Ectodermal cell (in vitro differentiated cells): ENCODE measurements around the gene SLTM.
A peak's percentile ranks its signal among the peaks of the same experiment; 100 is the strongest.
"Not testable (repeated sequence)": the region's sequence is repeated elsewhere in the genome, so short reads cannot be mapped to it uniquely, and the experiment has no call there.

Experiments used
- H3K27ac ChIP-seq: 2 replicates; pipeline ENCODE4 v1.7.0; 2013; ENCODE audit warnings: mild to moderate bottlenecking, low read depth, low read length; ENCODE audit not compliant: insufficient read depth, poor library complexity, severe bottlenecking
- H3K27me3 ChIP-seq: 2 replicates; pipeline ENCODE4 v1.7.0; 2013; ENCODE audit warnings: mild to moderate bottlenecking, low read length; ENCODE audit not compliant: insufficient read depth, control insufficient read depth, poor library complexity, severe bottlenecking
- H3K36me3 ChIP-seq: one replicate; pipeline ENCODE4 v1.7.0; 2013; ENCODE audit warnings: low read length; ENCODE audit not compliant: control insufficient read depth, insufficient read depth
- H3K4me1 ChIP-seq: one replicate; pipeline ENCODE4 v1.7.0; 2013; ENCODE audit warnings: low read length; ENCODE audit not compliant: control insufficient read depth, insufficient read depth
- H3K4me3 ChIP-seq: 2 replicates; pipeline ENCODE4 v1.7.0; 2013; ENCODE audit warnings: low read depth, low read length, control low read depth; ENCODE audit not compliant: insufficient read depth
- H3K9me3 ChIP-seq: 2 replicates; pipeline ENCODE4 v1.7.0; 2013; ENCODE audit warnings: mild to moderate bottlenecking, low read length, moderate library complexity; ENCODE audit not compliant: control insufficient read depth
- WGBS, 2 experiments: methylation state at CpG; one replicate each; pipeline ENCODE4 v1.1.7; 2013; ENCODE audit warnings: missing lambda C conversion rate in 2 of 2; 5-methylcytosine and 5-hydroxymethylcytosine counted together

SLTM gene

DNA sequence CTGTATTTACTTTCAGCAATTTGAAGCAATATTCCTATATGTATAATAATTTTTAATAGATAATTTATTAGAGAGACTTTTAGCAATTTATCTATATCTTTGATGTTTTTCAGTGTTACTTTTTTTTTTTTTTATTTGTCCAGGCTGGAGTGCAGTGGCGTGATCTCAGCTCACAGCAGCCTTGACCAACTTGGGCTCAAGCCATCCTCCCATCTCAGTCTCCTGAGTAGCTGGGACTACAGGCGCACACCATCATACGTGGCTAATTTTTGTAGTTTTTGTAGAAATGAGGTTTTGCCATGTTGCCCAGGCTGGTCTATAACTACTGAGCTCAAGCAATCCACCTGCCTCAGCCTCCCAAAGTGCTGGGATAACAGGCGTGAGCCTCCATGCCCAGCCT is 25.3 kb upstream of the SLTM start:
- WGBS, 2 experiments: 91 to 95% methylated on average over 4 of the region's 4 CpGs
- Histone ChIP-seq H3K27me3 (no peaks in the 10 kb centered on the region), H3K27ac (no peak overlapping the region), H3K4me3 (no peak overlapping the region), H3K36me3 (no peaks in the 10 kb centered on the region), H3K9me3 (no peaks in the 10 kb centered on the region), H3K4me1 (no peaks in the 10 kb centered on the region)

DNA sequence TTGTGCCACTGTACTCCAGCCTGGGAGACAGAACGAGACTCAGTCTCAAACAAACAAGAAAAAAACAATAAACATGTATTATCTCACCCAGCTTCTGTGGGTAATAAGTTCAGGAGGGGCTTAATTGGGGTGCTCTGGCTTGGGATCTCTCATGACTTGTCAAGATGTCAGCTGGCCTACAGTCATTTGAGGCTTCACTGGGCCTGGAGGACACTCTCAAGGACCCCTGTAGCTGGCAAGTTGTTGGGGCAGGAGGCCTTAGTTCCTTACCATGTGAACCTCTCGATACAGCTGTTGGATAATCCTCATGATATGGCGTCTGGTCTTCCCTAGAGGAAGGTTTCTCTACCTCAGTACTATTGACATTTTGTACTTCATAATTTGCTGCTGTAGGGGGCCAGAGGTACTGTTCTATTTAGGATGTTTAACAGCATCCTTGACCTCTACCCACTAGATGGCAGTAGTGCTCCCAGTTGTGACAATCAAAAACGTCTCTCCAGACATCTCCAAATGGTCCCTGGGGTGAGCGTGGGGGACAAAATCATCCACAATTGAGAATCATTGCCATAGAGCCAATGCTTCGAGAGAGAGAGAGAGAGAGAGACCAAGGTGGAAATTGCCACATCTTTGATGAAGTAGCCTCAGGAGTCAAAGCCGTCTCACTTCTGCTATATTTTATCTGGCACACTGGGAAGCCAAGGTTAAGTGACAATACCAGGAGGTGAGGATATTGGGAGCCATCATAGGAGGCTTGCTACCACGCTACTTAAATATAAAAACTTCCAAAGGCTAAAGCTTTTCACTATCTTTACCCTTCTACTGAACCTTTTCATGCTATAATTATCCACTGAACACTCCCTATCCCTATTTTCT is 23.9 kb upstream of the SLTM start:
- Histone ChIP-seq H3K9me3 (no peaks in the 10 kb centered on the region), H3K4me1 (no peaks in the 10 kb centered on the region), H3K36me3 (no peaks in the 10 kb centered on the region), H3K27ac (no peak overlapping the region), H3K27me3 (no peaks in the 10 kb centered on the region), H3K4me3 (no peak overlapping the region)
- WGBS, 2 experiments: 51 to 53% methylated on average over 8 of the region's 8 CpGs

DNA sequence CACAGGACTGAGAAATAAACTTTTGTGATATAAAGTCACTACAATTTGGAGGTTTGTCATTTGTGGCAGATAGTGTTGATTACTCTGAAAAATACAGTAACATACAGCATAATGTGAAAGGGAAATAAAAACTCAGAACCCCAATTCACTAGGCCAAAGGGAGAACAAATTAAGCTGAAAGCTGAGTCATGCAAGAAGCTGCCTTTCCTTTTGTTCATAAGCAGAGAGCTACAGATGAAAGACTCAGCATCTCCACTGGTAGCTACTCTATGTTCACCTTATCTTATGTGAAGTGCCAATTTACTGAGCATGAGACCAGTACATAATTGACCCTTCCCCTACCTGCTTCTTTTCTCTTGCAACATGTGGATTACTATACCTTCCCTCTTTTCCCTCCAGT is 19.3 kb upstream of the SLTM start:
- Histone ChIP-seq H3K27me3 (no peaks in the 10 kb centered on the region), H3K4me1 (no peaks in the 10 kb centered on the region), H3K9me3 (no peaks in the 10 kb centered on the region), H3K4me3 (no peak overlapping the region), H3K36me3 (no peaks in the 10 kb centered on the region), H3K27ac (no peak overlapping the region)

DNA sequence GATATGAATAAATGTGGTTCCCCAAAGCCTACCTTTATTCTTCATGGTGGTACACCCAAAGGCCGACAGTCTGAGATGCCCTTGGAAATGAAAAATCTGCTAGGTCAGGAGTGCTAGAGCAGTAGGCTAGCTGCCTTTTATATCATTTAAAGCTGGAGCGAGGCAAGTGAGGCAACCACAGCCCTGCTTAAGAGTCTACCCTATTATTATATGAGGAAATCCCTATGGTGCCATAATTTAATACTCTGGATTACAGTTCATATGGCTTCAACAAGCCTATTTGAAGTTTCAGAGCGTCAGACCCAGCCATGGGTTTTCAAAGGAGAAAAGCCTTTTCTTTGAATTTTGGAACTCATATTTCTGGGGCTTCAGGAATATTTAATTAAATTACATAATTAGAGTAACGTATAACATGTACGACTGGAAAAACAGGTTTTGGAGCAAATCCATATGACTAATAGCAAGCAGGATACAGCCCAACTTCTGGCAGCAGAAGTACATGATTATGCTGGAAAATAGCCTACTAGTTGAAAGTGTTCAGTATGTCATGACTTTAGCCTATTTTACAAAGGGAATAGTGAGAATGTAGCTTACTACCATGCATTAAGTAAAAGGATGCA is 18.0 kb upstream of the SLTM start:
- 96% methylated on average over 4 to 5 of the region's 5 CpGs for WGBS, 2 experiments
- Histone ChIP-seq H3K4me3 (no peak overlapping the region), H3K27me3 (no peaks in the 10 kb centered on the region), H3K27ac (no peak overlapping the region), H3K36me3 (no peaks in the 10 kb centered on the region), H3K4me1 (no peaks in the 10 kb centered on the region), H3K9me3 (no peaks in the 10 kb centered on the region)

DNA sequence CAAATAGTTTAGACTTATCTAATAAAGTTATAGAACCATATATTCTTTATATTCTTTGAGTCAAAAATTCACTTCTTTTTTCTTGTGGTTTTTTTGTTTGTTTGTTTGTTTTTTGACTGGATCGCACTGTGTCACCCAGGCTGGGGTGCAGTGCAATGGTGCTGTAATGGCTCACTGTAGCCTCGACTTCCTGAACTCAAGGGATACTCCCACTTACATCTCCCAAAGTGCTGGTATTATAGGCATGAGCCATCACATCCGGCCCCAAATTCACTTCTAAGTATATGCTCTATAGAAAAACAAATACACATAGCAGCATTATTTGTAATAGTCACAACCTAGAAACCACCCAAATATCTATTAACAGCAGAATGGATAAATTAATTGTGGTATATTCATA is 13.7 kb upstream of the SLTM start:
- Histone ChIP-seq H3K27ac (no peak overlapping the region), H3K9me3 (no peaks in the 10 kb centered on the region), H3K4me3 (no peak overlapping the region), H3K36me3 (no peaks in the 10 kb centered on the region), H3K27me3 (no peaks in the 10 kb centered on the region), H3K4me1 (no peaks in the 10 kb centered on the region)
- WGBS, 2 experiments: 89 to 92% methylated on average over 3 of the region's 3 CpGs

DNA sequence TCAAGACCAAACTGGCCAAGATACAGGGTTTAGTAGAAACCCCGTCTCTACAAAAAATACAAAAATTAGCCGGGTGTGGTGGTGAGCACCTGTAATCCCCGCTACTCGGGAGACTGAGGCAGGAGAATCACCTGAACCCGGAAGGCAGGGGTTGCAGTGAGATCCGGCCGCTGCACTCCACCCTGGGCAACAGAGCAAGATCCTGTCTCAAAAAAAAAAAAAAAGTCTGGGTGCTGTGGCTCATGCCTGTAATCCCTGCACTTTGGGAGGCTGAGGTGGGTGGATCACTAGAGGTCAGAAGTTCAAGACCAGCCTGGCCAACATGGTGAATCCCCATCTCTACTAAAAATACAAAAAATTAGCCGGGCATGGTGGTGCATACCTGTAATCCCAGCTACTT is 1.5 kb upstream of the SLTM start:
- peaks cover 13% of the 10 kb centered on the region for H3K4me1 ChIP-seq
- not testable (repeated sequence) for H3K27me3 ChIP-seq, H3K36me3 ChIP-seq, H3K27ac ChIP-seq, H3K4me3 ChIP-seq, H3K9me3 ChIP-seq
- WGBS, 2 experiments: 90 to 95% methylated on average over 8 of the region's 8 CpGs

DNA sequence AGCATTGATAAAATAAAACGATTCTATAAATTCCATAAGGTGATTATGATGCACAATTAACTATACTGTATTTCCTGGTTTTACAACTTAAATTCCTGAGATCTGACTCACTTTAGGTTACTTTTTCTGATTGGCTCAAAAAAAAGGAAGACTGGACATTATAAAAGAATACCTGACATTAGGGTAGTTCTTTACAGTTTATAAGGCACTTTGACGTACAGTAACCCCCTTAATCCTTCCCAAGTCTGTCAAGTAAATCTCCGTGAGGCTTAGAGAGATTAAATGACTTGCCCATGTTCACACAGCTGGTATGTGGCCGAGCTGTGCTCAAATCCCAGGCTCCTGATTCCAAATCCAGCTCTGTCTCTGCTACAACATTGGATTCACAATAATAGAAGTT is 1.0 kb upstream of the SLTM start:
- 70 to 76% methylated on average over 3 of the region's 4 CpGs for WGBS, 2 experiments
- H3K4me3 ChIP-seq: peak overlapping the region; percentile 94
- no peaks in the 10 kb centered on the region for H3K9me3 ChIP-seq
- peak overlapping the region; percentile 99 for H3K27ac ChIP-seq
- peaks cover 13% of the 10 kb centered on the region for H3K4me1 ChIP-seq
- H3K27me3 ChIP-seq: no peaks in the 10 kb centered on the region
- H3K36me3 ChIP-seq: no peaks in the 10 kb centered on the region

DNA sequence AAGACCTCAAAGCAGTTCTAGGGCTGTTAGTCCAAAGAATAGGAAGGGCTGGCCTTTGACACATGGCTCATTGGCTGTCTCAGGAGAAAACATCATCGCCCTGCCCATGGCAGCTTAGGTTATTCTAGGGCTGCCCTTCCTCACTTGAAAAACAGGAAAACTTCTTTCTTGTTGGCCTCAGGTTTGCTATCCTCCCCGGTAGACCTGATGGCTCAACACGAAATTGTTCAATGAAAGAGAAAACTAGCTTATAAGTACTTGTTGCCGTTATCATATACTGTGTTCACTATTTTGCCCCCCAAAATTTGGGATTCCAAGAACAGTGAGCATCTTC is 602 bp upstream of the SLTM start:
- 32% methylated on average over 4 of the region's 4 CpGs for WGBS, 2 experiments
- no peaks in the 10 kb centered on the region for H3K27me3 ChIP-seq

DNA sequence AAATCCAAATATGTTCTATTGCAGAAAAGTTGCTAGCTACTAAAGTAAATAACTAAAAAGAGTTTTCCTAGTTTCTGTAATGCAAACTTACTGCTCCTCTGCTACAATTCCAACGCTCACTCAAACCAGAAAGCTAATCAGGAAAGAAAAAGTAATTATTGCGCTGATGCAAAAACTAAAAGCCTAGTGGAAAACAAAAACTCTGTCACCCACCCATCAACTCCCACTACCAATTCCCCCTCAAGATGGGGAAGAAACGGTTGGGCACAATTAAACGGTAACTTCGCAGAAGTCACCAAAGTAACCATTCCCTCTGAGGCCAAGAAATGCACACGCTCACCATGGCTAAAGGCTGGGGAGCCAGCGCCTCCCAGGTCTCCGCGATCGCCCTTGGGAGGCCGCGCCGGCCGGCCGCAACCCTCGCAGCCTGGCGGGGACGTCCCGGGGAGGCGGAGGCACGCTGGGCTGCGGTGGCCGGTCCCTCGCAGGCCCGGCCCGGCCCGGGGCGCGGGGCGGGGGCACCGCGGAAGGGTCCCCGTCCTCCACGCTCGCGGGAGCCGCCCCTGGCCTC is 684 bp downstream of the SLTM start:
- no peaks in the 10 kb centered on the region for H3K27me3 ChIP-seq
- WGBS, 2 experiments: 0% methylated on average over 37 of the region's 37 CpGs
- H3K9me3 ChIP-seq: no peaks in the 10 kb centered on the region
- peak overlapping the region; percentile 99 for H3K27ac ChIP-seq
- H3K36me3 ChIP-seq: peaks cover 3% of the 10 kb centered on the region
- H3K4me1 ChIP-seq: peaks cover 13% of the 10 kb centered on the region
- H3K4me3 ChIP-seq: peak overlapping the region; percentile 94

More for the DNA sequence above, 602 bp upstream of the SLTM start:
- Histone ChIP-seq H3K9me3 (no peaks in the 10 kb centered on the region), H3K27ac (peak overlapping the region; percentile 99), H3K4me3 (peak overlapping the region; percentile 94), H3K36me3 (peaks cover 1% of the 10 kb centered on the region), H3K4me1 (peaks cover 13% of the 10 kb centered on the region)

DNA sequence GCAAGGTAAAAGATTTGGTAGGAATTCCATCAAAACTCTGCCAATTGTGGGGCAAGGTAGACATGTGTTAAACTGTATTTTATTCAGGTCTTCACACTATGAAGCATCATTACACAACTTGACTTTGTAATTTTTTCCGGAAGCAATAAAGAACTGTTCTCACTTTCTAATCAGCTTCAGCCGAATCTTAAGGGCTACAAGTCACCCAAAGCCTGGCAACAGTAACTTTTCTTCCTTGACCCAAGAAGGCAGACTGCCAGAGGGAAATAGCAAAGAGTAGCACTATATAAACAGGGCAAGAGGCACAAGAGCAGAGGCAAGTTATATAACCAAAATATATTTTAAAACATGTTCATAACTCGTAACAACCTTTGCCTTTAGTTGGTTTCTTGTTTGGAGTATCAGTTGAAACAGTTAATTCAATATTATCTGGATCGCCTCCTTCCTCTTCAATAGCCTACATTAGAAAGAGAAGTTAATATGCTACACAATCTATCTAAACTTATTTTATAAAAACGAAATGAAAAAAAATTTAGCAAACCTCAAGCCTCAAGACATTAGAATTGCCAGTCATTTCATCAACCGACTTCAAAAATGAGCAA is 1.4 kb downstream of the SLTM start:
- H3K4me3 ChIP-seq: peak overlapping the region; percentile 94
- H3K27ac ChIP-seq: no peak overlapping the region
- H3K36me3 ChIP-seq: peaks cover 3% of the 10 kb centered on the region
- H3K27me3 ChIP-seq: no peaks in the 10 kb centered on the region
- H3K4me1 ChIP-seq: peaks cover 13% of the 10 kb centered on the region
- H3K9me3 ChIP-seq: no peaks in the 10 kb centered on the region
- 0 to 7% methylated on average over 4 to 5 of the region's 6 CpGs for WGBS, 2 experiments
